Measurements from ENCODE around the gene AVPI1. TPM values are rescaled to one million over a fixed set of nuclear protein-coding genes. Genes with fewer than 3 reads are reported as not detected.
"Not testable (repeated sequence)": the region's sequence is repeated elsewhere in the genome, so short reads cannot be mapped to it uniquely, and the experiment has no call there.

The AVPI1 gene
- polyA plus RNA-seq, 4 donors = 18.2 to 64.9 (median 46.8) TPM

GRCh38 chr10:97659589-97659988 is 27.5 kb downstream of the AVPI1 start:
- no peak for DNase-seq
- no peaks in the 10 kb centered on the region for H3K9me3 ChIP-seq (ENCODE audit: control insufficient read depth in 2 of 2, insufficient read depth in 1 of 2, low read depth in 1 of 2, low read length in 1 of 2)
- H3K4me1 ChIP-seq (ENCODE audit: control insufficient read depth in 3 of 3, insufficient read depth in 2 of 3, low read depth in 1 of 3, low read length in 2 of 3) = peaks cover 3 to 19% (median 4%) of the 10 kb centered on the region in 3 donors
- H3K27me3 ChIP-seq (ENCODE audit: control insufficient read depth in 3 of 3, insufficient read depth in 3 of 3, low read length in 3 of 3) = no peaks in the 10 kb centered on the region
- WGBS, 3 donors = 70 to 88% (median 76%) methylated on average over 1 of the region's 1 CpG
- no peak overlapping the region for H3K27ac ChIP-seq (ENCODE audit: low read depth in 1 of 3, low read length in 2 of 3)
- H3K36me3 ChIP-seq (ENCODE audit: control insufficient read depth in 3 of 3, insufficient read depth in 2 of 3, low read depth in 1 of 3, low read length in 3 of 3) = peaks cover 5 to 38% (median 6%) of the 10 kb centered on the region in 3 donors
- H3K4me3 ChIP-seq (ENCODE audit: low read depth in 1 of 3, low read length in 3 of 3) = no peak overlapping the region
- FAIRE-seq = no peak

DNA sequence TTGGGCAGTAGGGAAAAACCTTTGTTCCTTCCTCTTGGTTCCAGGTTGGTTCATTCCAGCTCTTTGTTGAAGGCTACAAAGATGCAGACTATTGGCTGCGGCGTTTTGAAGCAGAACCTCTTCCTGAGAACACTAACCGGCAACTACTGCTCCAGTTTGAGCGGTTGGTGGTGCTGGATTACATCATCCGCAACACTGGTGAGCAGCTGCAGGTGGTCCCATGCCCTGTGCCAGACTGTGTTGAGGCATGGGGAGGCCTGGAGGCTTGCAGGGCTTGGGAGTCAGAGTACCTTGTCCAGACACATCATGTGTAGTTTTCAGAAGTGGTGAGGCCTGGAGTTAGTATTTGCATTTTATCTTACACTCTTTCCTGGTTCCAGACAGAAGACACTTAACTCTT is 30.3 kb downstream of the AVPI1 start:
- no peaks in the 10 kb centered on the region for H3K4me1 ChIP-seq (ENCODE audit: control insufficient read depth in 3 of 3, insufficient read depth in 2 of 3, low read depth in 1 of 3, low read length in 2 of 3)
- H3K36me3 ChIP-seq (ENCODE audit: control insufficient read depth in 3 of 3, insufficient read depth in 2 of 3, low read depth in 1 of 3, low read length in 3 of 3) = peaks cover 2 to 41% (median 12%) of the 10 kb centered on the region in 3 donors
- DNase-seq = no peak
- H3K27ac ChIP-seq (ENCODE audit: low read depth in 1 of 3, low read length in 2 of 3) = no peak overlapping the region
- FAIRE-seq = no peak
- H3K27me3 ChIP-seq (ENCODE audit: control insufficient read depth in 3 of 3, insufficient read depth in 3 of 3, low read length in 3 of 3) = no peaks in the 10 kb centered on the region
- no peaks in the 10 kb centered on the region for H3K9me3 ChIP-seq (ENCODE audit: control insufficient read depth in 2 of 2, insufficient read depth in 1 of 2, low read depth in 1 of 2, low read length in 1 of 2)
- 88 to 95% (median 91%) methylated on average over 5 of the region's 5 CpGs for WGBS, 3 donors
- no peak overlapping the region for H3K4me3 ChIP-seq (ENCODE audit: low read depth in 1 of 3, low read length in 3 of 3)

DNA sequence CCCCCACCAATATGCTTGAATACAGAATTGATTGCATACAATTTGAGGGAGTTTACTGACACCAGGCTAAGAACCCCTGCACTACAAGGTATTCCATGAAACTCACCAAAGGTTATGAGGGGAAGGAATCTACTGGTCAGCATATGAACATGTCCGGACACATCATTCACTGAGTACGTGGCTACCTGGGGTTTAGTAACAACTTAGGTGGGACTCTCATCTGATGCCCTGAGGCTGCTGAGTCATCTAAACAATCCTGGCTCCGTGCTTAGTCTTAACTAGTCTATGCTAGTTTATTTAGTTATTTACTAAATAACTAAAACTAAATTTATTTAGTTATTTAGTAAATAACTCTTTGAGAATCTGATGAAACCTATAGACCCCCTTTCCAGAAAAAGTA is 35.3 kb downstream of the AVPI1 start:
- H3K4me1 ChIP-seq (ENCODE audit: control insufficient read depth in 3 of 3, insufficient read depth in 2 of 3, low read depth in 1 of 3, low read length in 2 of 3) = peaks cover 0 to 21% (median 4%) of the 10 kb centered on the region in 3 donors
- FAIRE-seq (no peak), DNase-seq (no peak)
- H3K4me3 ChIP-seq (ENCODE audit: low read depth in 1 of 3, low read length in 3 of 3) = no peak overlapping the region
- H3K27me3 ChIP-seq (ENCODE audit: control insufficient read depth in 3 of 3, insufficient read depth in 3 of 3, low read length in 3 of 3) = no peaks in the 10 kb centered on the region
- no peak overlapping the region for H3K27ac ChIP-seq (ENCODE audit: low read depth in 1 of 3, low read length in 2 of 3)
- H3K9me3 ChIP-seq (ENCODE audit: control insufficient read depth in 2 of 2, insufficient read depth in 1 of 2, low read depth in 1 of 2, low read length in 1 of 2) = no peaks in the 10 kb centered on the region
- H3K36me3 ChIP-seq (ENCODE audit: control insufficient read depth in 3 of 3, insufficient read depth in 2 of 3, low read depth in 1 of 3, low read length in 3 of 3) = peaks cover 7 to 41% (median 12%) of the 10 kb centered on the region in 3 donors
- WGBS, 3 donors = 90 to 94% (median 93%) methylated on average over 3 of the region's 3 CpGs

DNA sequence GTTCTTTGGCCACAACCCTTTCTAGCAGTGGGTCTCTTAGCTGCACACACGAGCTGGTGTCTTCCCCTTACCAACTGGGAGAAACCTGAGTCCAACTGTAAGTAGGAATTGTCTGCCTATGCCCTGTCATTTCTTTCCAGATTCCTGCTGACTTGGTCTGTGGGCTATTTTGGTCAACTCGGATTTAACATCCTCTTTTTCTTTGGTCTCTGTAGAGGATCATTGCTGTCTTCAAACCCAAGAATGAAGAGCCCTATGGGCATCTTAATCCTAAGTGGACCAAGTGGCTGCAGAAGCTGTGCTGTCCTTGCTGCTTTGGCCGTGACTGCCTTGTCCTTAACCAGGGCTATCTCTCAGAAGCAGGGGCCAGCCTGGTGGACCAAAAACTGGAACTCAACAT is 36.3 kb downstream of the AVPI1 start:
- H3K4me3 ChIP-seq (ENCODE audit: low read depth in 1 of 3, low read length in 3 of 3) = no peak overlapping the region
- no peak overlapping the region for H3K27ac ChIP-seq (ENCODE audit: low read depth in 1 of 3, low read length in 2 of 3)
- H3K9me3 ChIP-seq (ENCODE audit: control insufficient read depth in 2 of 2, insufficient read depth in 1 of 2, low read depth in 1 of 2, low read length in 1 of 2) = no peaks in the 10 kb centered on the region
- H3K27me3 ChIP-seq (ENCODE audit: control insufficient read depth in 3 of 3, insufficient read depth in 3 of 3, low read length in 3 of 3) = no peaks in the 10 kb centered on the region
- peaks cover 0 to 21% (median 4%) of the 10 kb centered on the region in 3 donors for H3K4me1 ChIP-seq (ENCODE audit: control insufficient read depth in 3 of 3, insufficient read depth in 2 of 3, low read depth in 1 of 3, low read length in 2 of 3)
- peaks cover 7 to 41% (median 8%) of the 10 kb centered on the region in 3 donors for H3K36me3 ChIP-seq (ENCODE audit: control insufficient read depth in 3 of 3, insufficient read depth in 2 of 3, low read depth in 1 of 3, low read length in 3 of 3)
- WGBS, 3 donors = 88 to 93% (median 91%) methylated on average over 3 of the region's 3 CpGs
- FAIRE-seq (no peak), DNase-seq (no peak)

DNA sequence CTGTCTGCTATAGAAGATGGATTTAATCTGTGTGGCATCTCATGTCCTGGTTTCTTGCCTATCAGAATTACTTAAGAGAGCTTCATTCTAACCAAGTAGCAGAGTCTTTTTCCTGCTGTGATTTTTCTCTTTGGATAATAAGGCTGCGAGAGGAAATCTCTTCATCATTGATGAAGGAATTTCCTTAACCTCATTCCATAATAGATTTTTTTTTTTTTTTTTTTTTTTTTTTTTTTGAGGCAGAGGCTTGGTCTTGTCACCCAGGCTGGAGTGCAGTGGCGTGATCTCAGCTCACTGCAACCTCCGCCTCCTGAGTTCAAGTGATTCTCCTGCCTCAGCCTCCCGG is 37.7 kb downstream of the AVPI1 start:
- WGBS, 3 donors = 92 to 97% (median 96%) methylated on average over 3 to 4 of the region's 4 CpGs

DNA sequence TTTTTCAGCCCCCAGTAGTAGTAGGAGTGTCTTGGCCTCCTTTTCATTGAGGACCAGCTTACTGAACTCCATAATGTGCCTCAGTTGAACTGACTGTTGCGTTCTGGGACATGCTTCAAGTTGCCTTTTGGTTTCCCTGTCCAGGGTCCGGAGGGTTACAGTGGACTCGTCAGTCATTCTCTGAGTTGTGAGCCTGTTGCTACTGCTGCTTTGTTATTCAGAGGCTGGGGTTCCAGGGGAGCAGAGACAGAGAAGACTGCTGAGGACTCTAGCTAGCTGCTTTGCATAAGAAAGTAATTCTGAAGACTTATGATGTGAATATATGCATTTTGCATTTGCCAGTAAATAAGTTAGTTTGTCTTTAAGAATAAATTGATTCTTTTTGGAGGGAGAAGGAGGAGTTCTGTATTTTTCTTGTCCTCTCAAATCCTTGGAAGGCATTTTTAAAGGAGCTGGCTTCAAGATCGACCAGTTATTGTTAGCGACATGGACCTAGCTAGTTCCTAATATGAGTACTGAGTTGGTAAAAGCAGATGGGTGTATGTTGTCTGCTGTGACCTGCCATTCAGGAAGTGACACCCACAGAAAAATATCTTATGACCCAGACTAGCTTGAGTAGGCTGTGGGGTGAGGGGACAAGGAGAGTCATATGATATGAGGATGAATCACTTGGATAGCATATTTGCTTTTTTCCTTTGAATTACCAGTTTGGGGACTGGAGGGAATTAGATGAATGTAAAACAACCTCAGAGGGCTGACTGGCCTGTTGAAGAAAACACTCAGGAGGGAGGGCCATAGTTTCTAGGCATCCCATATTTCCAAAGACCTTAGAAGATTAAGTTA is 38.3 kb downstream of the AVPI1 start:
- Histone ChIP-seq H3K36me3 (ENCODE audit: control insufficient read depth in 3 of 3, insufficient read depth in 2 of 3, low read depth in 1 of 3, low read length in 3 of 3) (peaks cover 5 to 45% (median 7%) of the 10 kb centered on the region in 3 donors), H3K9me3 (ENCODE audit: control insufficient read depth in 2 of 2, insufficient read depth in 1 of 2, low read depth in 1 of 2, low read length in 1 of 2) (no peaks in the 10 kb centered on the region), H3K27ac (ENCODE audit: low read depth in 1 of 3, low read length in 2 of 3) (peak overlapping the region in 2 of 3 donors; percentile 73 to 78), H3K4me1 (ENCODE audit: control insufficient read depth in 3 of 3, insufficient read depth in 2 of 3, low read depth in 1 of 3, low read length in 2 of 3) (peaks cover 0 to 21% (median 4%) of the 10 kb centered on the region in 3 donors), H3K4me3 (ENCODE audit: low read depth in 1 of 3, low read length in 3 of 3) (no peak overlapping the region), H3K27me3 (ENCODE audit: control insufficient read depth in 3 of 3, insufficient read depth in 3 of 3, low read length in 3 of 3) (no peaks in the 10 kb centered on the region)
- 72 to 86% (median 74%) methylated on average over 5 of the region's 5 CpGs for WGBS, 3 donors
- DNase-seq (peak; percentile 17 to 61), FAIRE-seq (no peak)

More for the DNA sequence above, 37.7 kb downstream of the AVPI1 start:
- not testable (repeated sequence) for H3K4me3 ChIP-seq (ENCODE audit: low read depth in 1 of 3, low read length in 3 of 3); H3K27me3 ChIP-seq (ENCODE audit: control insufficient read depth in 3 of 3, insufficient read depth in 3 of 3, low read length in 3 of 3); DNase-seq; FAIRE-seq; H3K9me3 ChIP-seq (ENCODE audit: control insufficient read depth in 2 of 2, insufficient read depth in 1 of 2, low read depth in 1 of 2, low read length in 1 of 2)
- Histone ChIP-seq H3K27ac (ENCODE audit: low read depth in 1 of 3, low read length in 2 of 3) (peak overlapping the region in 2 of 3 donors; percentile 40 to 73), H3K36me3 (ENCODE audit: control insufficient read depth in 3 of 3, insufficient read depth in 2 of 3, low read depth in 1 of 3, low read length in 3 of 3) (peaks cover 5 to 40% (median 11%) of the 10 kb centered on the region in 3 donors), H3K4me1 (ENCODE audit: control insufficient read depth in 3 of 3, insufficient read depth in 2 of 3, low read depth in 1 of 3, low read length in 2 of 3) (peaks cover 0 to 21% (median 4%) of the 10 kb centered on the region in 3 donors)

GRCh38 chr10:97647556-97647955 is 39.5 kb downstream of the AVPI1 start:
- Histone ChIP-seq H3K27ac (ENCODE audit: low read depth in 1 of 3, low read length in 2 of 3) (peak overlapping the region in 1 of 3 donors; percentile 73), H3K9me3 (ENCODE audit: control insufficient read depth in 2 of 2, insufficient read depth in 1 of 2, low read depth in 1 of 2, low read length in 1 of 2) (no peaks in the 10 kb centered on the region), H3K4me1 (ENCODE audit: control insufficient read depth in 3 of 3, insufficient read depth in 2 of 3, low read depth in 1 of 3, low read length in 2 of 3) (peaks cover 0 to 21% (median 4%) of the 10 kb centered on the region in 3 donors), H3K4me3 (ENCODE audit: low read depth in 1 of 3, low read length in 3 of 3) (no peak overlapping the region), H3K36me3 (ENCODE audit: control insufficient read depth in 3 of 3, insufficient read depth in 2 of 3, low read depth in 1 of 3, low read length in 3 of 3) (peaks cover 5 to 45% (median 6%) of the 10 kb centered on the region in 3 donors), H3K27me3 (ENCODE audit: control insufficient read depth in 3 of 3, insufficient read depth in 3 of 3, low read length in 3 of 3) (no peaks in the 10 kb centered on the region)
- DNase-seq = peak in 1 of 2 donors; percentile 25
- WGBS, 3 donors = 73 to 96% (median 85%) methylated on average over 1 of the region's 1 CpG
- no peak for FAIRE-seq

DNA sequence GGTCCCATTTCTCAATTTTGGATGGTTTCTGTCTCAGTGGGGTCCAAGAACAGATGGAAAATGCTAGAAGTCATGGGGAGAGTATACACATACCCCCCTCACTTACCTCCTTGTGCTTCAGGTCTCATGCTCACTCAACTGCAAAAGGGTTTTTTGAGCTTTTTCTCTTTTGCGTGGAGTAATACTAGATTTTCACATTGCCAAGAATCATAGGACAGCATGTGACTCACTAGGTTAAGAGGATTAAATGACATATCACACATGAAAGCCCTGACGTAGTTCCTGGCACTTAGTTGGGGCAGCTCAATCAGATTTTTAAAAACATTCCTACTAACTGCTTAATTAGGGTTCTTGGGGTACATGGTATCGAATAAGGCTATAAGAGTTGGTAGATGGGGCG is 42.1 kb downstream of the AVPI1 start:
- H3K27me3 ChIP-seq (ENCODE audit: control insufficient read depth in 3 of 3, insufficient read depth in 3 of 3, low read length in 3 of 3) = no peaks in the 10 kb centered on the region
- H3K4me3 ChIP-seq (ENCODE audit: low read depth in 1 of 3, low read length in 3 of 3) = no peak overlapping the region
- peaks cover 0 to 25% (median 3%) of the 10 kb centered on the region in 3 donors for H3K36me3 ChIP-seq (ENCODE audit: control insufficient read depth in 3 of 3, insufficient read depth in 2 of 3, low read depth in 1 of 3, low read length in 3 of 3)
- DNase-seq = no peak
- WGBS, 3 donors = 91 to 95% (median 93%) methylated on average over 4 of the region's 4 CpGs
- no peak overlapping the region for H3K27ac ChIP-seq (ENCODE audit: low read depth in 1 of 3, low read length in 2 of 3)
- peaks cover 3 to 30% (median 12%) of the 10 kb centered on the region in 3 donors for H3K4me1 ChIP-seq (ENCODE audit: control insufficient read depth in 3 of 3, insufficient read depth in 2 of 3, low read depth in 1 of 3, low read length in 2 of 3)
- FAIRE-seq = no peak
- no peaks in the 10 kb centered on the region for H3K9me3 ChIP-seq (ENCODE audit: control insufficient read depth in 2 of 2, insufficient read depth in 1 of 2, low read depth in 1 of 2, low read length in 1 of 2)
